Panc1 (cell line): Measurements from ENCODE around the gene SLC19A1. TPM values are rescaled to one million over a fixed set of nuclear protein-coding genes. Genes with fewer than 3 reads are reported as not detected.

ENCODE experiments used
- ATAC-seq: fragments of 200-7000 bp; cut with Tn5 transposase; 2 replicates; pipeline ENCODE4 v1.9.1; 2020; ENCODE audit warnings: mild to moderate bottlenecking, moderate library complexity
- BruUV-seq: library from RNA; stranded (reverse); fragments of 400-500 nt; replicated peaks from 2 replicates; lab custom pipeline; 2021; lab: Mats Ljungman, UMichigan
- CTCF ChIA-PET: fragments of 300-600 bp; sonication (Branson Sonifier 250); formaldehyde crosslinking; loops from one replicate; lab custom pipeline; 2022; ENCODE audit warnings: antibody characterized with exemption; lab: Charles Lee
- POLR2A ChIA-PET: fragments of 300-600 bp; sonication (Branson Sonifier 250); formaldehyde crosslinking; loops from one replicate; lab custom pipeline; 2022; ENCODE audit warnings: antibody characterized with exemption; lab: Charles Lee
- DNase-seq: peaks from one replicate; pipeline ENCODE4 v3.0.0-alpha.2; 2010; ENCODE audit warnings: low read depth, low spot score
- H3K27ac ChIP-seq: 2 replicates; pipeline ENCODE4 v1.5.1; 2011; ENCODE audit warnings: mild to moderate bottlenecking, low read length, inconsistent platforms
- H3K27me3 ChIP-seq: fragments of 200-500 bp; sonication (Bioruptor generic); 2 replicates; pipeline ENCODE4 v1.6.0; 2014; ENCODE audit warnings: low read length, inconsistent platforms; ENCODE audit not compliant: control insufficient read depth, insufficient read depth
- H3K36me3 ChIP-seq: fragments of 200-500 bp; sonication (Bioruptor generic); 2 replicates; pipeline ENCODE4 v1.5.1; 2014; ENCODE audit warnings: inconsistent platforms, mild to moderate bottlenecking, low read length, moderate library complexity; ENCODE audit not compliant: control insufficient read depth, insufficient read depth
- H3K4me1 ChIP-seq: 2 replicates; pipeline ENCODE4 v1.5.1; 2011; ENCODE audit warnings: inconsistent platforms, mild to moderate bottlenecking, low read length, moderate library complexity; ENCODE audit not compliant: control insufficient read depth, insufficient read depth
- H3K4me3 ChIP-seq, 2 experiments: 2 replicates each; pipeline ENCODE4 v1.5.1; 2011 to 2012; ENCODE audit warnings: low read depth in 2 of 2, low read length in 2 of 2, mild to moderate bottlenecking in 2 of 2, inconsistent platforms in 1 of 2, moderate library complexity in 1 of 2
- H3K9me3 ChIP-seq: fragments of 200-500 bp; sonication (Bioruptor generic); 2 replicates; pipeline ENCODE4 v1.5.1; 2014; ENCODE audit warnings: low read depth, mild to moderate bottlenecking, inconsistent platforms, low read length, moderate library complexity; ENCODE audit not compliant: control insufficient read depth, insufficient read depth
- CTCF ChIP-seq: fragments of 450-650 bp; IDR thresholded peaks from 2 replicates; pipeline ENCODE4 v1.5.1; 2017; ENCODE audit warnings: mild to moderate bottlenecking
- POLR2AphosphoS5 ChIP-seq: IDR thresholded peaks from 2 replicates; pipeline ENCODE4 v1.6.1; 2012; ENCODE audit warnings: mild to moderate bottlenecking, low read depth, low read length, moderate library complexity
- SIN3A ChIP-seq: IDR thresholded peaks from 2 replicates; pipeline ENCODE4 v1.6.1; 2012; ENCODE audit warnings: low read depth, mild to moderate bottlenecking, low read length, moderate library complexity, borderline replicate concordance; ENCODE audit not compliant: insufficient read depth
- TCF7L2 ChIP-seq: IDR thresholded peaks from 2 replicates; pipeline ENCODE4 v1.6.1; 2011; ENCODE audit warnings: mild to moderate bottlenecking, low read depth, low read length, inconsistent platforms
- in situ Hi-C: cut with HindIII; loops from 2 replicates; pipeline ENCODE4 v1.10.0; 2016; ENCODE audit warnings: low sequenced_read_pairs, low pct_unique_long_range_greater_than_20kb
- intact Hi-C: fragments of 100-400 bp; cut with micrococcal nuclease; formaldehyde crosslinking; loops from one replicate; pipeline ENCODE4 v1.10.0; 2022; ENCODE audit not compliant: unreplicated experiment
- total RNA-seq: library from RNA; stranded (reverse); gene quantifications from one replicate; pipeline ENCODE4 v1.2.1, GENCODE V29; 2021; ENCODE audit not compliant: unreplicated experiment
- TF ChIP-seq, protein P1 (sequence below), 2 experiments: IDR thresholded peaks; 2 replicates each; pipeline ENCODE4 v1.6.1; 2011 to 2012; ENCODE audit warnings: low read depth in 2 of 2, control low read depth in 1 of 2, low read length in 1 of 2, mild to moderate bottlenecking in 1 of 2, moderate library complexity in 1 of 2; ENCODE audit not compliant: insufficient read depth in 1 of 2

SLC19A1 gene
- total RNA-seq, 1 experiment from 2014 or later = 24.5 TPM

GRCh38 chr21:45458281-45459170 is 83.7 kb downstream of the SLC19A1 start:
- intact Hi-C loops (no loop called here), in situ Hi-C loops (no loop called here)
- no peak for DNase-seq
- H3K36me3 ChIP-seq = no peaks in the 10 kb centered on the region
- H3K27me3 ChIP-seq = no peaks in the 10 kb centered on the region
- peak; percentile 28; the same call in 1 of the 2 replicates for ATAC-seq
- TF ChIP-seq, protein P1, sequence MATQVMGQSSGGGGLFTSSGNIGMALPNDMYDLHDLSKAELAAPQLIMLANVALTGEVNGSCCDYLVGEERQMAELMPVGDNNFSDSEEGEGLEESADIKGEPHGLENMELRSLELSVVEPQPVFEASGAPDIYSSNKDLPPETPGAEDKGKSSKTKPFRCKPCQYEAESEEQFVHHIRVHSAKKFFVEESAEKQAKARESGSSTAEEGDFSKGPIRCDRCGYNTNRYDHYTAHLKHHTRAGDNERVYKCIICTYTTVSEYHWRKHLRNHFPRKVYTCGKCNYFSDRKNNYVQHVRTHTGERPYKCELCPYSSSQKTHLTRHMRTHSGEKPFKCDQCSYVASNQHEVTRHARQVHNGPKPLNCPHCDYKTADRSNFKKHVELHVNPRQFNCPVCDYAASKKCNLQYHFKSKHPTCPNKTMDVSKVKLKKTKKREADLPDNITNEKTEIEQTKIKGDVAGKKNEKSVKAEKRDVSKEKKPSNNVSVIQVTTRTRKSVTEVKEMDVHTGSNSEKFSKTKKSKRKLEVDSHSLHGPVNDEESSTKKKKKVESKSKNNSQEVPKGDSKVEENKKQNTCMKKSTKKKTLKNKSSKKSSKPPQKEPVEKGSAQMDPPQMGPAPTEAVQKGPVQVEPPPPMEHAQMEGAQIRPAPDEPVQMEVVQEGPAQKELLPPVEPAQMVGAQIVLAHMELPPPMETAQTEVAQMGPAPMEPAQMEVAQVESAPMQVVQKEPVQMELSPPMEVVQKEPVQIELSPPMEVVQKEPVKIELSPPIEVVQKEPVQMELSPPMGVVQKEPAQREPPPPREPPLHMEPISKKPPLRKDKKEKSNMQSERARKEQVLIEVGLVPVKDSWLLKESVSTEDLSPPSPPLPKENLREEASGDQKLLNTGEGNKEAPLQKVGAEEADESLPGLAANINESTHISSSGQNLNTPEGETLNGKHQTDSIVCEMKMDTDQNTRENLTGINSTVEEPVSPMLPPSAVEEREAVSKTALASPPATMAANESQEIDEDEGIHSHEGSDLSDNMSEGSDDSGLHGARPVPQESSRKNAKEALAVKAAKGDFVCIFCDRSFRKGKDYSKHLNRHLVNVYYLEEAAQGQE (IDR thresholded peaks at IDR 0.05; ENCODE audit: insufficient read depth in 1 of 2, low read depth in 2 of 2, low read length in 1 of 2) = no peak
- TF ChIP-seq SIN3A (no peak), CTCF (no peak), POLR2AphosphoS5 (no peak), TCF7L2 (no peak)
- CTCF ChIA-PET = no interaction called here
- peaks cover 90% of the 10 kb centered on the region for H3K4me1 ChIP-seq
- BruUV-seq = no TSS peak
- H3K27ac ChIP-seq = peak overlapping the region; percentile 84
- POLR2A ChIA-PET = no interaction called here
- no peak overlapping the region for H3K4me3 ChIP-seq
- H3K9me3 ChIP-seq = no peaks in the 10 kb centered on the region

GRCh38 chr21:45457832-45458172 is 84.4 kb downstream of the SLC19A1 start:
- H3K9me3 ChIP-seq = no peaks in the 10 kb centered on the region
- POLR2A ChIA-PET = no interaction called here

More at GRCh38 chr21:45457832-45458172, 84.4 kb downstream of the SLC19A1 start:
- no TSS peak for BruUV-seq
- H3K36me3 ChIP-seq = no peaks in the 10 kb centered on the region
- ATAC-seq (no peak), DNase-seq (no peak)
- H3K4me1 ChIP-seq = peaks cover 85% of the 10 kb centered on the region
- H3K27ac ChIP-seq = peak overlapping the region; percentile 61; the same call in 1 of the 2 replicates
- H3K27me3 ChIP-seq = no peaks in the 10 kb centered on the region
- CTCF ChIA-PET = no interaction called here
- TF ChIP-seq CTCF = no peak
- TF ChIP-seq POLR2AphosphoS5 = no peak
- TF ChIP-seq TCF7L2 = no peak
- TF ChIP-seq, protein P1 (IDR thresholded peaks at IDR 0.05; ENCODE audit: insufficient read depth in 1 of 2, low read depth in 2 of 2, low read length in 1 of 2) = no peak
- TF ChIP-seq SIN3A = no peak
- intact Hi-C loops (no loop called here), in situ Hi-C loops (no loop called here)
- H3K4me3 ChIP-seq = peak overlapping the region in 1 of 2 experiments; percentile 24; a peak in 2 of 4 replicates
